Stimulated activated CD4-positive, alpha-beta T cell treated with anti-CD3 and anti-CD28 coated beads, Interleukin-1b, Interleukin-23, amount 100 ng/mL, for 1 hour (primary cell): ENCODE data around the gene LHX6.

Experiments used
- DNase-seq, 2 donors: peaks; one replicate each; pipeline ENCODE4 v3.0.0-alpha.2; 2020; ENCODE audit warnings: low read depth in 2 of 2

The LHX6 gene

GRCh38 chr9:122215663-122216062 is 13.1 kb downstream of the LHX6 start:
- DNase-seq = no peak

- DNase-seq = no peak
Measured at GRCh38 chr9:122214507-122214906, 14.2 kb downstream of the LHX6 start.

- peak in 1 of 2 donors; percentile 17 for DNase-seq
Measured at GRCh38 chr9:122213589-122214413, 15.0 kb downstream of the LHX6 start.

GRCh38 chr9:122213102-122213588 is 15.6 kb downstream of the LHX6 start:
- no peak for DNase-seq

GRCh38 chr9:122212473-122213004 is 16.2 kb downstream of the LHX6 start:
- no peak for DNase-seq

GRCh38 chr9:122209451-122209850 is 19.3 kb downstream of the LHX6 start:
- DNase-seq = no peak

GRCh38 chr9:122207096-122207495 is 21.7 kb downstream of the LHX6 start:
- DNase-seq = no peak

- no peak for DNase-seq
Measured at GRCh38 chr9:122206118-122207046, 22.4 kb downstream of the LHX6 start.

GRCh38 chr9:122205176-122205575 is 23.6 kb downstream of the LHX6 start:
- DNase-seq = no peak

- no peak for DNase-seq
Measured at GRCh38 chr9:122204491-122204890, 24.3 kb downstream of the LHX6 start.

- DNase-seq = no peak
Measured at GRCh38 chr9:122204055-122204454, 24.7 kb downstream of the LHX6 start.

GRCh38 chr9:122202111-122202510 is 26.6 kb downstream of the LHX6 start:
- DNase-seq = no peak

- no peak for DNase-seq
Measured at GRCh38 chr9:122201641-122202040, 27.1 kb downstream of the LHX6 start.

GRCh38 chr9:122200960-122201595 is 27.7 kb downstream of the LHX6 start:
- DNase-seq = no peak

GRCh38 chr9:122197882-122198281 is 30.9 kb downstream of the LHX6 start:
- no peak for DNase-seq

- no peak for DNase-seq
Measured at GRCh38 chr9:122197426-122197825, 31.3 kb downstream of the LHX6 start.

- no peak for DNase-seq
Measured at GRCh38 chr9:122195875-122196274, 32.9 kb downstream of the LHX6 start.

- no peak for DNase-seq
Measured at GRCh38 chr9:122193651-122194050, 35.1 kb downstream of the LHX6 start.

- no peak for DNase-seq
Measured at GRCh38 chr9:122192914-122193525, 35.7 kb downstream of the LHX6 start.

- DNase-seq = no peak
Measured at GRCh38 chr9:122192261-122192875, 36.4 kb downstream of the LHX6 start.

GRCh38 chr9:122191584-122191983 is 37.2 kb downstream of the LHX6 start:
- no peak for DNase-seq
